H9 (cell line): ENCODE data around the gene CTR9. TPM values are rescaled to one million over a fixed set of nuclear protein-coding genes. Genes with fewer than 3 reads are reported as not detected.

ENCODE experiments used
- DNase-seq: peaks from one replicate; pipeline ENCODE4 v3.0.0-alpha.2; 2017
- H2AFZ ChIP-seq: one replicate; pipeline ENCODE4 v1.6.1; 2013; ENCODE audit warnings: mild to moderate bottlenecking, low read length, control low read depth, moderate library complexity
- H2AK5ac ChIP-seq: 2 replicates; pipeline ENCODE4 v1.6.1; 2013; ENCODE audit warnings: low read length, control low read depth, mixed read lengths; ENCODE audit not compliant: insufficient read length
- H2BK120ac ChIP-seq: one replicate; pipeline ENCODE4 v1.6.1; 2013; ENCODE audit warnings: low read depth, mild to moderate bottlenecking, low read length, control low read depth, inconsistent platforms; ENCODE audit not compliant: poor library complexity, severe bottlenecking
- H2BK12ac ChIP-seq: 2 replicates; pipeline ENCODE4 v1.6.1; 2013; ENCODE audit warnings: low read length, control low read depth, mixed read lengths, low read depth; ENCODE audit not compliant: insufficient read length
- H2BK15ac ChIP-seq: 2 replicates; pipeline ENCODE4 v1.6.1; 2013; ENCODE audit warnings: low read depth, low read length, control low read depth
- H2BK20ac ChIP-seq: one replicate; pipeline ENCODE4 v1.6.1; 2013; ENCODE audit warnings: low read depth, mild to moderate bottlenecking, low read length, control low read depth, inconsistent platforms; ENCODE audit not compliant: poor library complexity, severe bottlenecking
- H2BK5ac ChIP-seq: 2 replicates; pipeline ENCODE4 v1.6.1; 2013; ENCODE audit warnings: low read length, control low read depth, mixed read lengths; ENCODE audit not compliant: insufficient read length
- H3K14ac ChIP-seq: 2 replicates; pipeline ENCODE4 v1.6.1; 2013; ENCODE audit warnings: low read length, control low read depth; ENCODE audit not compliant: insufficient read depth
- H3K18ac ChIP-seq: 2 replicates; pipeline ENCODE4 v1.6.1; 2013; ENCODE audit warnings: low read depth, mild to moderate bottlenecking, mixed read lengths, low read length, control low read depth; ENCODE audit not compliant: insufficient read length
- H3K23ac ChIP-seq: 2 replicates; pipeline ENCODE4 v1.6.1; 2013; ENCODE audit warnings: low read length, control low read depth, mixed read lengths, low read depth; ENCODE audit not compliant: insufficient read length
- H3K23me2 ChIP-seq: 2 replicates; pipeline ENCODE4 v1.6.1; 2013; ENCODE audit warnings: low read depth, mild to moderate bottlenecking, mixed read lengths, low read length, control low read depth; ENCODE audit not compliant: insufficient read length, poor library complexity, severe bottlenecking
- H3K27ac ChIP-seq: 2 replicates; pipeline ENCODE4 v1.5.1; 2013; ENCODE audit warnings: low read length, control low read depth, mixed read lengths, low read depth; ENCODE audit not compliant: insufficient read length
- H3K27me3 ChIP-seq: 2 replicates; pipeline ENCODE4 v1.6.1; 2013; ENCODE audit warnings: low read length, control low read depth, inconsistent platforms; ENCODE audit not compliant: insufficient read depth
- H3K4ac ChIP-seq: 2 replicates; pipeline ENCODE4 v1.6.1; 2013; ENCODE audit warnings: low read depth, mild to moderate bottlenecking, control low read depth, inconsistent platforms, low read length, moderate library complexity
- H3K4me1 ChIP-seq: 2 replicates; pipeline ENCODE4 v1.6.1; 2013; ENCODE audit warnings: low read length, control low read depth, inconsistent platforms; ENCODE audit not compliant: insufficient read depth
- H3K4me2 ChIP-seq: 2 replicates; pipeline ENCODE4 v1.6.1; 2013; ENCODE audit warnings: low read length, control low read depth, mixed read lengths; ENCODE audit not compliant: insufficient read length, insufficient read depth
- H3K56ac ChIP-seq: 2 replicates; pipeline ENCODE4 v1.6.1; 2013; ENCODE audit warnings: low read depth, mild to moderate bottlenecking, mixed read lengths, low read length, control low read depth; ENCODE audit not compliant: insufficient read length
- H3K79me1 ChIP-seq: 2 replicates; pipeline ENCODE4 v1.6.1; 2013; ENCODE audit warnings: low read depth, mild to moderate bottlenecking, moderate library complexity, low read length, control low read depth, inconsistent platforms; ENCODE audit not compliant: insufficient read depth, poor library complexity, severe bottlenecking
- H3K79me2 ChIP-seq: 2 replicates; pipeline ENCODE4 v1.6.1; 2013; ENCODE audit warnings: low read length, control low read depth, inconsistent platforms; ENCODE audit not compliant: insufficient read depth
- H3K9ac ChIP-seq: 2 replicates; pipeline ENCODE4 v1.6.1; 2013; ENCODE audit warnings: low read length, control low read depth, mixed read lengths; ENCODE audit not compliant: insufficient read length; ENCODE audit errors: extremely low read depth
- H3K9me3 ChIP-seq: one replicate; pipeline ENCODE4 v1.6.1; 2013; ENCODE audit warnings: low read depth, low read length, inconsistent platforms; ENCODE audit not compliant: control insufficient read depth
- H3T11ph ChIP-seq: one replicate; pipeline ENCODE4 v1.6.1; 2013; ENCODE audit warnings: mild to moderate bottlenecking, low read length, control low read depth, inconsistent platforms
- H4K20me1 ChIP-seq: one replicate; pipeline ENCODE4 v1.6.1; 2013; ENCODE audit not compliant: control insufficient read depth, insufficient read length, insufficient read depth
- H4K5ac ChIP-seq: 2 replicates; pipeline ENCODE4 v1.6.1; 2013; ENCODE audit warnings: low read depth, mild to moderate bottlenecking, mixed read lengths, low read length, control low read depth; ENCODE audit not compliant: insufficient read length
- H4K8ac ChIP-seq: replicated peaks from 2 replicates; pipeline ENCODE4 v1.6.1; 2013; ENCODE audit warnings: low read length, control low read depth, mixed read lengths, low read depth; ENCODE audit not compliant: insufficient read length
- H4K91ac ChIP-seq: 2 replicates; pipeline ENCODE4 v1.6.1; 2013; ENCODE audit warnings: low read depth, mild to moderate bottlenecking, moderate library complexity, mixed read lengths, low read length, control low read depth; ENCODE audit not compliant: insufficient read length
- H3K27ac Mint-ChIP-seq, 3 experiments: 2 replicates in 2 of 3; 3 replicates in 1 of 3; pipeline ENCODE4 v1.8.0; 2020 to 2021; ENCODE audit warnings: mixed read lengths in 3 of 3, mild to moderate bottlenecking in 1 of 3, moderate library complexity in 1 of 3
- H3K27me3 Mint-ChIP-seq: 2 replicates; pipeline ENCODE4 v1.8.0; 2021; ENCODE audit warnings: low read depth, mild to moderate bottlenecking, moderate library complexity, mixed read lengths
- H3K36me3 Mint-ChIP-seq, 3 experiments: 2 replicates in 2 of 3; 3 replicates in 1 of 3; pipeline ENCODE4 v1.8.0; 2020 to 2021; ENCODE audit warnings: low read depth in 3 of 3, mixed read lengths in 3 of 3; ENCODE audit not compliant: insufficient read depth in 1 of 3
- H3K4me1 Mint-ChIP-seq, 2 experiments: 2 replicates each; pipeline ENCODE4 v1.8.0; 2020; ENCODE audit warnings: mixed read lengths in 2 of 2
- H3K4me3 Mint-ChIP-seq, 2 experiments: 2 replicates in 1 of 2; 3 replicates in 1 of 2; pipeline ENCODE4 v1.8.0; 2020 to 2021; ENCODE audit warnings: mild to moderate bottlenecking in 2 of 2, mixed read lengths in 2 of 2, moderate library complexity in 1 of 2
- H3K9me3 Mint-ChIP-seq, 2 experiments: 2 replicates in 1 of 2; 3 replicates in 1 of 2; pipeline ENCODE4 v1.8.0; 2020; ENCODE audit warnings: mild to moderate bottlenecking in 2 of 2, mixed read lengths in 2 of 2, moderate library complexity in 1 of 2
- WGBS: extraction: QIAGEN DNeasy Blood & Tissue Kit; methylation state at CpG from one replicate; pipeline ENCODE4 v1.1.7; 2013; ENCODE audit warnings: missing lambda C conversion rate, low lambda C conversion rate, mixed read lengths; ENCODE audit not compliant: insufficient read length; ENCODE audit errors: extremely low coverage; 5-methylcytosine and 5-hydroxymethylcytosine counted together
- total RNA-seq: library from RNA; stranded (reverse); gene quantifications from 2 replicates; pipeline ENCODE4 v1.2.1, GENCODE V29; 2021
- TF ChIP-seq, protein P1 (sequence below): fragments of 200-600 bp; sonication (generic); conservative IDR thresholded peaks from 3 replicates; pipeline ENCODE4 v1.8.0; 2021; ENCODE audit warnings: antibody characterized with exemption, mild to moderate bottlenecking

Gene CTR9
- total RNA-seq, 1 experiment from 2014 or later, result 37.5 TPM

DNA sequence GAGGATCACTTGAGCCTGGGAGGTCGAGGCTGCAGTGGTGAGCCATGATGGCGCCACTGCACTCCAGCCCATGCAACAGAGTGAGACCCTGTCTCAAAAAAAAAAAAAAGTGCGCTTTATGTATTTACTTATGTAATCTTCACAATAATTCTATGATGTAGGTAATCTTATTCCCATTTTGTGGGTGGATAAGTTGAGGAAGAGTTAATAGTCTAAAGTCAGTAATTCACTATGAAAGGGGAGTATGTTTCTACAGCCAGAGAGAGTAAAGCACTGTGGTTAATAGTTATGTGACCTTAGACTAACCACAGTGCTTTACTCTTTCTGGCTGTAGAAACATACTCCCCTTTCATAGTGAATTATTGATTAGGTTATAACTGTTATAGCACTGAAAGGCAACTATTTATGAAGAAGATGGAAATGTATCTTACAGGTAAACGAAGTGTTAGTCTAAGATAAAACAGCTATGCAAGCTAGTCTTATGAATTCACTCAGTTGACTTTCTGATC is 11.9 kb downstream of the CTR9 start:
- Histone ChIP-seq H2AK5ac (no peak overlapping the region), H3K79me1 (no peaks in the 10 kb centered on the region), H3K23ac (no peak overlapping the region), H2BK12ac (no peak overlapping the region), H2BK15ac (no peak overlapping the region), H3K27me3 (no peaks in the 10 kb centered on the region), H3K27ac (no peak overlapping the region), H3K23me2 (no peaks in the 10 kb centered on the region), H3K4me1 (no peaks in the 10 kb centered on the region), H3K18ac (no peak overlapping the region), H3K56ac (no peak overlapping the region), H2AFZ (no peak overlapping the region), H3K79me2 (no peaks in the 10 kb centered on the region), H3T11ph (no peak overlapping the region), H4K20me1 (no peaks in the 10 kb centered on the region), H3K4ac (no peak overlapping the region), H2BK20ac (no peak overlapping the region), H3K9me3 (no peaks in the 10 kb centered on the region), H2BK120ac (no peak overlapping the region), H2BK5ac (no peak overlapping the region), H3K4me2 (no peak overlapping the region), H3K9ac (no peak overlapping the region), H4K91ac (no peak overlapping the region), H4K5ac (no peak overlapping the region), H4K8ac (no peak overlapping the region), H3K14ac (no peak overlapping the region)
- no peak for DNase-seq
- Mint-ChIP-seq H3K4me3 (no peak overlapping the region), H3K27me3 (no peaks in the 10 kb centered on the region), H3K4me1 (peaks cover 6 to 17% of the 10 kb centered on the region in 2 experiments), H3K27ac (no peak overlapping the region), H3K9me3 (no peaks in the 10 kb centered on the region), H3K36me3 (peaks cover 7 to 39% (median 21%) of the 10 kb centered on the region in 3 experiments; a peak in 6 of 7 replicates)
- TF ChIP-seq, protein P1, sequence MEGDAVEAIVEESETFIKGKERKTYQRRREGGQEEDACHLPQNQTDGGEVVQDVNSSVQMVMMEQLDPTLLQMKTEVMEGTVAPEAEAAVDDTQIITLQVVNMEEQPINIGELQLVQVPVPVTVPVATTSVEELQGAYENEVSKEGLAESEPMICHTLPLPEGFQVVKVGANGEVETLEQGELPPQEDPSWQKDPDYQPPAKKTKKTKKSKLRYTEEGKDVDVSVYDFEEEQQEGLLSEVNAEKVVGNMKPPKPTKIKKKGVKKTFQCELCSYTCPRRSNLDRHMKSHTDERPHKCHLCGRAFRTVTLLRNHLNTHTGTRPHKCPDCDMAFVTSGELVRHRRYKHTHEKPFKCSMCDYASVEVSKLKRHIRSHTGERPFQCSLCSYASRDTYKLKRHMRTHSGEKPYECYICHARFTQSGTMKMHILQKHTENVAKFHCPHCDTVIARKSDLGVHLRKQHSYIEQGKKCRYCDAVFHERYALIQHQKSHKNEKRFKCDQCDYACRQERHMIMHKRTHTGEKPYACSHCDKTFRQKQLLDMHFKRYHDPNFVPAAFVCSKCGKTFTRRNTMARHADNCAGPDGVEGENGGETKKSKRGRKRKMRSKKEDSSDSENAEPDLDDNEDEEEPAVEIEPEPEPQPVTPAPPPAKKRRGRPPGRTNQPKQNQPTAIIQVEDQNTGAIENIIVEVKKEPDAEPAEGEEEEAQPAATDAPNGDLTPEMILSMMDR, result no peak
- no CpG with 5 or more reads among the region's 4 CpGs for WGBS
